Measurements from ENCODE around the gene MYO19. TPM values are rescaled to one million over a fixed set of nuclear protein-coding genes. Genes with fewer than 3 reads are reported as not detected.

Gene MYO19
- total RNA-seq, 1 donor, result 50.1 TPM

GRCh38 chr17:36532435-36532975 is 2.2 kb downstream of the MYO19 start:
- DNase-seq (ENCODE audit: low read depth), result no peak
- H3K4me3 ChIP-seq (ENCODE audit: low read depth, low read length), result no peak overlapping the region
- no peak for TF ChIP-seq CTCF (IDR thresholded peaks at IDR 0.05; ENCODE audit: insufficient read depth, low read depth, low read length)

GRCh38 chr17:36529121-36529520 is 5.5 kb downstream of the MYO19 start:
- no peak for TF ChIP-seq CTCF (IDR thresholded peaks at IDR 0.05; ENCODE audit: insufficient read depth, low read depth, low read length)
- no peak overlapping the region for H3K4me3 ChIP-seq (ENCODE audit: low read depth, low read length)
- peak; percentile 3 for DNase-seq (ENCODE audit: low read depth)

GRCh38 chr17:36527621-36528250 is 6.9 kb downstream of the MYO19 start:
- no peak overlapping the region for H3K4me3 ChIP-seq (ENCODE audit: low read depth, low read length)
- TF ChIP-seq CTCF (IDR thresholded peaks at IDR 0.05; ENCODE audit: insufficient read depth, low read depth, low read length), result no peak
- DNase-seq (ENCODE audit: low read depth), result no peak

DNA sequence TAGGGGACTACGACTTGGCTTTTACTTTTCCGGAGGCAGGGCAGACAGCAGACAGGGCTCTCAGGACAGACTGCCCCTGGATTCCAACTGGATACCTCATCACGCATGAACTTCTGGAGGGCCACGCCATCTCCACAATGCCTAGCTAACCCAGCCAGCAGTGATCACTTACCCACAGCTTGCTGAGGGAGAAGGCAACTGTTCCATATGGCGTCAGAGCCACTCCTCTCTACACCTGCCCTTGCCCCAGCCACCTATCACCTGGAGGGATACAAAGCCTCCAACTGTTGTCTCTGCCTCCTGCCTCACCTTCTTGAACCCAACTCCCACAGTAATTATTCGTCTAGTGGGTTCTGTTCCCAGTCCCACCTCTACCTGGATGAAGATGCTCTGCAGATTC is 8.8 kb downstream of the MYO19 start:
- no peak for DNase-seq (ENCODE audit: low read depth)
- TF ChIP-seq CTCF (IDR thresholded peaks at IDR 0.05; ENCODE audit: insufficient read depth, low read depth, low read length), result no peak
- no peak overlapping the region for H3K4me3 ChIP-seq (ENCODE audit: low read depth, low read length)

DNA sequence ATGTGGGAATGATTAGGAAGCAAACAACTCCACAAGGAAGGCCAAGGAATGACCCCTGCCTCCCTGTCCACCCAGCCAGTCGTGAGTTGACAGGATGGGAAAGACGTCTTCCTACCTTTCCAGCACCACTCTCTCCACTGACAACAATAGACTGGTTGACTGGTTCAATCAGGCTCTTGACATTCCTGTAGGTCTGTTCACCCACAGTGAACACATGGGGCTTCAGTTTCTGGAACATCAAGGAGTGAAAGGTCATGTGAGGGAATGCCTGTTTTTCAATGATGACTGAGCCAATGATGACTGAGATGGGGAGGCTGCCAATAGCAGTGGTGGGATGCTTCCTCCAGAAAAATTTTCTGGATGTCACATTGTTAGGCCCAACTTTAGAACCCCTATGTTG is 9.6 kb downstream of the MYO19 start:
- no peak for TF ChIP-seq CTCF (IDR thresholded peaks at IDR 0.05; ENCODE audit: insufficient read depth, low read depth, low read length)
- no peak for DNase-seq (ENCODE audit: low read depth)
- H3K4me3 ChIP-seq (ENCODE audit: low read depth, low read length), result no peak overlapping the region

- H3K4me3 ChIP-seq (ENCODE audit: low read depth, low read length), result no peak overlapping the region
- DNase-seq (ENCODE audit: low read depth), result no peak
- no peak for TF ChIP-seq CTCF (IDR thresholded peaks at IDR 0.05; ENCODE audit: insufficient read depth, low read depth, low read length)
Measured at GRCh38 chr17:36524428-36524876, 10.2 kb downstream of the MYO19 start.

DNA sequence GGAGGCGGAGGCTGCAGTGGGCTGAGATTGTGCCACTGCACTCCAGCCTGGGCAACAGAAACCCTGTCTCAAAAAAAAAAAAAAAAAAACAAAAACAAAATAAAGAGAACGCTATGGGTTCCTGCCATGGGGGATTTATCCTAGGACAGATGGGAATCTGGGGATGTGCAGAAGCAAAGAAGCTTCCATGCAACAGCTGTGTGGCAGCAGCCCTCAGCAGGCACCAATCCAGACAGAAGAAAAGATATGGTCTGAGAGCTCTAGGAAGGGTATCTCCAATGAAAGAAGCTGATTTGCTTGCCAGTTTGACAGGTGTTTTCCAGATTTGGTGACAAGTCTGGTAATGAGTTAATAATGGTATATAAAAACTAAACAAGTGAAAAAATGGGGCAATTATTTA is 11.6 kb downstream of the MYO19 start:
- DNase-seq (ENCODE audit: low read depth), result no peak
- no peak overlapping the region for H3K4me3 ChIP-seq (ENCODE audit: low read depth, low read length)
- TF ChIP-seq CTCF (IDR thresholded peaks at IDR 0.05; ENCODE audit: insufficient read depth, low read depth, low read length), result no peak
